Activated T-cell treated with anti-CD3 and anti-CD28 coated beads, Interleukin-2, amount 50 U/mL, for 1 hour (primary cell): ENCODE measurements around the gene MLH1.

Source experiments
- DNase-seq: peaks from one replicate; pipeline ENCODE4 v3.0.0-alpha.2; 2020

Gene MLH1

GRCh38 chr3:37097776-37098175 is 104.5 kb downstream of the MLH1 start:
- no peak for DNase-seq

- no peak for DNase-seq
Measured at GRCh38 chr3:37098884-37099283, 105.6 kb downstream of the MLH1 start.

GRCh38 chr3:37099469-37099868 is 106.2 kb downstream of the MLH1 start:
- DNase-seq = no peak

- no peak for DNase-seq
Measured at GRCh38 chr3:37100411-37100810, 107.1 kb downstream of the MLH1 start.
